HG02884 (cell line): ENCODE results near the gene STX1B.
"Not testable (repeated sequence)": the region's sequence is repeated elsewhere in the genome, so short reads cannot be mapped to it uniquely, and the experiment has no call there.

ENCODE experiments used
- ATAC-seq: cut with Tn5 transposase; IDR thresholded peaks from one replicate; pipeline ENCODE4 v1.9.1; 2021; ENCODE audit warnings: mild to moderate bottlenecking, moderate library complexity; ENCODE audit not compliant: unreplicated experiment

STX1B gene

GRCh38 chr16:31010585-31011325, at the start of gene STX1B:
TSS of gene STX1B (minus strand) at chr16:31010638. CDS start at chr16:31010396, 242 bp downstream.
- ATAC-seq: no peak

GRCh38 chr16:31055613-31056012, 45.2 kb upstream of the STX1B start:
- no peak for ATAC-seq

- no peak for ATAC-seq
Measured at GRCh38 chr16:31052114-31052513, 41.7 kb upstream of the STX1B start.

- no peak for ATAC-seq
Measured at GRCh38 chr16:31050280-31051030, 40.0 kb upstream of the STX1B start.

GRCh38 chr16:31043898-31044481, 33.6 kb upstream of the STX1B start:
- no peak for ATAC-seq

GRCh38 chr16:31043352-31043751, 32.9 kb upstream of the STX1B start:
- ATAC-seq: no peak

- no peak for ATAC-seq
Measured at GRCh38 chr16:31042866-31043265, 32.4 kb upstream of the STX1B start.

GRCh38 chr16:31038993-31039392, 28.6 kb upstream of the STX1B start:
- ATAC-seq: no peak

- no peak for ATAC-seq
Measured at GRCh38 chr16:31036691-31037090, 26.3 kb upstream of the STX1B start.

- peak; percentile 47 for ATAC-seq
Measured at GRCh38 chr16:31033709-31034492, 23.5 kb upstream of the STX1B start.

- peak; percentile 78 for ATAC-seq
Measured at GRCh38 chr16:31032736-31033708, 22.6 kb upstream of the STX1B start, which contains the start of gene STX4. TSS of gene STX4 (plus strand) at chr16:31033558. CDS start at chr16:31033806, 248 bp downstream.

GRCh38 chr16:31031276-31031675, 20.8 kb upstream of the STX1B start:
- no peak for ATAC-seq

GRCh38 chr16:31029272-31029671, 18.8 kb upstream of the STX1B start:
- no peak for ATAC-seq

GRCh38 chr16:31025339-31025738, 14.9 kb upstream of the STX1B start:
- ATAC-seq: no peak

- no peak for ATAC-seq
Measured at GRCh38 chr16:31023627-31024226, 13.3 kb upstream of the STX1B start.

GRCh38 chr16:31023252-31023602, 12.8 kb upstream of the STX1B start:
- no peak for ATAC-seq

- ATAC-seq: no peak
Measured at GRCh38 chr16:31022544-31023251, 12.3 kb upstream of the STX1B start.

GRCh38 chr16:31020536-31020935, 10.1 kb upstream of the STX1B start:
- no peak for ATAC-seq

- not testable (repeated sequence) for ATAC-seq
Measured at GRCh38 chr16:31017756-31018155, 7.3 kb upstream of the STX1B start.
